Measurements from ENCODE around the gene OR8H1.

OR8H1 gene, protein sequence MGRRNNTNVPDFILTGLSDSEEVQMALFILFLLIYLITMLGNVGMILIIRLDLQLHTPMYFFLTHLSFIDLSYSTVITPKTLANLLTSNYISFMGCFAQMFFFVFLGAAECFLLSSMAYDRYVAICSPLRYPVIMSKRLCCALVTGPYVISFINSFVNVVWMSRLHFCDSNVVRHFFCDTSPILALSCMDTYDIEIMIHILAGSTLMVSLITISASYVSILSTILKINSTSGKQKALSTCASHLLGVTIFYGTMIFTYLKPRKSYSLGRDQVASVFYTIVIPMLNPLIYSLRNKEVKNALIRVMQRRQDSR

DNA sequence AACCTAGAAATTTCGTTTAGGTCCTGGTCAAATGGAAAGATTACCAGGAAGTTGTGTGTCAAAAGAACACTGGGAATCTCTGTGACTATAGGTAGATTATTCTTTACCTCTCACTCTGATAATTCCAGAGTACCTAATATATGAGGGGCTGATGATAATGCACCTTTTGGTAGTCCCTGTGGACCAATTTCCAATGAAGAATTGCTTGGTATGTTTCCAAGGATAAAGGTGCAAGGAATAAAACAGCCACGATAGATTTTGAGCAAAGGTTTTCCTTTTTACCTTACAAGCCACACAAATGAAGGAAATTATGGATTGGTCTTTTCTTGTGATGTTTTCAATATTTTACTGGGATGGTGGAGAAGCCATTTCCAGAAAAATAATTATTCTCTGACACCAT is at the start of gene OR8H1:
TSS of gene OR8H1 (minus strand) at position 101 of the 400 bp plus-strand sequence. CDS start 1,192 bp downstream, outside the sequence.
- no peak for DNase-seq

DNA sequence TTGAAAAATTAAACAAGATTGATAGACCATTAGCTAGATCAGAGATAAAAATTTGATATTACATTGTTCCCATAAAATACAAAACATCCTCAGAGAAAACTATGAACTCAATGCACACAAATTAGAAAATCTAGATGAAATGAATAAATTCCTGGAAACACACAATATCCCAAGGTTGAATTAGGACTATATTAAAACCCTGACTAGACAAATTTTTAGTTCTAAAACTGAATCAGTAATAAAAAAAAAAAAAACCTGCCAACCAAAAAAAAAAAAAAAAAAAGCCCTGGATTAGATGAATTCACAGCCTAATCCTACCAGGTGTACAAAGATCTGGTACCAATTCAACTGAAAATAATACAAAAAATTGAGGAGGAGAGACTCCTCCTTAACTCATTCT is 48.2 kb upstream of the OR8H1 start:
- no peak for DNase-seq

DNA sequence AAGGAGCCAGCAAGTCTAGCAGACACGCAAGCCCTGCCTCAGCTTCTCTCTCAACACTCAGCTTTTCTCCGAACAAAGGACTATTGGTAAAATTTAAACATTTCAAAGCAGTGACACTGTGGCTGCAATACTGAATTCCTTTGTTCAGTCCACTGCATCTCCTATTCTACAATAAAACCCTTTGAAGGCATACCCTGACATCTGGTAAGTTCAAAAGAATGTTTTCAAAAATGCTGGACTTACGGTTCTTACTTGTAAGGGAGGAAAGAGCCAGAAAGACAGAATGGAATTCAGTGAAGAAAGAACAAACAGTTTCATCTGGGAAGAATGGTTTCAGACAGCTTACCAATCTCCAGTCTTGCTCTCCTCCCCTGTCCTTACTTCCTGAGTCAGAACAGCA is 41.1 kb upstream of the OR8H1 start:
- DNase-seq, result no peak

DNA sequence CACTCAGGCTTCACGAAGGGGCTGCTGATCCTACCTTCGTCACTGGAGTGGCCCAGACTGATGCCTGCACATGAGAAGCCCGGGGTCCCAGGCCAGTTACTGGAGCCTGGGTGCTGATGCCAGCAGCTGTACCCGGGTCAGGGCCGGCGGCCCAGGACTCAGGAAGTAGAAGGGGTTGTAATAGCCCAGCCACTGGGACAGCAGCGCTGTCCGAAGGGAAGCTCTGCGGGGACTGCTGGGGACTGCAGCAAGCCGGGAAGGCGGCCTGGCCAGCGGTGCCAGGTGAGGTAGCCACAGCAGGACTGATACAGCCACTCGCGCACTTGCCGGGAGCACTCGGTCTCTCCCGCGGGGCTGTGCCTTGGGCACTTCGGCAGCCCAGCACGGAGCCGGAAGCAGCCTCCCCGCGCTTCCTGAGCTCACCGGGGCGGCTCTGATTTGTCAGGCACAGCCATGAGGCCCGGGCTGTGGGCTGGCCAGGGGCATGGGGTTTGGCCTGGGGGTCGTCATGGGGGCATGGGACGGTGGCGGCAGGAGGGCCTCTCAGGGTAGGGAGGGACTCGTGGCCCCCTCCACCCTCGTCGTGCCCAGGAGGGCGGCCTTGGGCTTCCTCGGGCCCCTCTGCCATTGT is 39.9 kb upstream of the OR8H1 start:
- DNase-seq, result no peak

DNA sequence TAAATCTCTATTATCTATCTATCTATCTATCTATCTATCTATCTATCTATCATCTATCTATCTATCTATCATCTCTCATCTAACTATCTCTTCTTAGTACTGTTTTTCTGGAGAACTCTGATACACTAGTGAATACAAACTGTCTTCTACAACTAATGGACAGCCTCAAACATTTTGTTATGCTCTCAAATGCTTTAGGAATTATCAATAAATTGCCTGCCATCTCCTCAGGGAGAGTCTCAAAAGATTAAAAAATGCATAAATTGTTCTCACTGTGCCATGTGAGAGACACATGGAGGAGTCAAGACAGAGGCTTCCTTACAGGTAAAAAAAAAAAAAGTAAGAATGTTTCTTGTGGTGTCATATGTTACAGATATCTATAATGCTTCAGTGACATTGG is 22.8 kb upstream of the OR8H1 start, which contains the start of gene OR8K3:
TSS of gene OR8K3 (plus strand) at position 301 of the 400 bp plus-strand sequence. CDS start 3,163 bp downstream, outside the sequence.
- no peak for DNase-seq

DNA sequence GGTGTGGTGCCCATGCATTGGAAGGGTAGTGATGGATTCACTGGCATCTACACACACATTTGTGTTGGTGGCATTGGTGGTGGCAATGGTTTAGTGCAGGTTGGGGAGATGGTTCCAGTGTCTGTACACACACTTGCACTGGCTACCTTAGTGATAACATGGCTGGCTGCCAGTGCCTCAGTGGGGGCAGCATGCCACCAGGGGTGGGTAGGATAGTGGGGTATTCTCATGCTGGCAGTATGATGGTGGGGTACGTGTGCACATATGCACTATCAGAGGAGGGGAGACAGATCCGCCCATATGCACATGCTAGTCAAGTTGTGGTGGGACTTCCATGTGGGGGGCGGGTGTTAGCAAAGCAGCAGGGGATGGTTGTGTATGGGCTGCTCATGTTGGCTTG is 15.8 kb upstream of the OR8H1 start:
- DNase-seq, result no peak

DNA sequence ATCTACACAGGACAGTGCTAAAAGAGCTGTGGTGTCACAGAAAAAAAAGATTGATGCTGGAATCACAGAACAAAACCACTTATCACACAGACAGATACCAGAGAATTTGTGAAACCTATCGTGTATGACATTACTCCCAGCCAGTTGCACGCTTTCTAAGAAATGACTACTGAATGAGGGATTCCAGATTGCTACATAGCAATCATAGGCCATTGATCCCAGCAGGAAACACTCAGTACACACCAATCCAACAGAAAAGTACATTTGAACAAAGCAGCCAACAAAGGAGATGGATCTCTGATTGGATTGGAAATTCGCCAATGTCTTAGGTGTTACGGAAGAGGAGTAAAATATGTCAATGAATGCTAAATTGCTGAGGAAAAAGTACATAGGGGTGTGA is 4.8 kb upstream of the OR8H1 start:
- DNase-seq, result no peak

DNA sequence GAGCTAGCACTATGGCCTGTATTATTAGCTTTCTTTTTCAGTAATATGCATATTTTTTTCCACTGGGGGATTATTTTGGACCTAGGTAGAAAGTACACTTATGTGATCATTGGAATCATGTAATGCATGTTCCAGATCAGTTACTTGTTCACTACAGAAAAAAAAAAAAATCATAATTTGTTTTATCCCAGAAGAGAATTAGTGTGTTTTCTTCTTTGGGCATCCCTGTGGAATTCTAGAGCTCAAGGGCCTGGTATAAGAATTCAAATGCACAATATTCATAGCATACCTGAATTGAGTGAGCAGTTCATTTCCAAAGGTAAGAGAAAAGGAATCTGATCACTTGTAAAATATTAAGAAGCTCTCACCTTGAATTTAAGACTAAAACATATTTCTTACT is 18.2 kb downstream of the OR8H1 start, which contains the start of gene OR5T1:
TSS of gene OR5T1 (plus strand) at position 301 of the 400 bp plus-strand sequence. CDS start 1,485 bp downstream, outside the sequence.
- no peak for DNase-seq

DNA sequence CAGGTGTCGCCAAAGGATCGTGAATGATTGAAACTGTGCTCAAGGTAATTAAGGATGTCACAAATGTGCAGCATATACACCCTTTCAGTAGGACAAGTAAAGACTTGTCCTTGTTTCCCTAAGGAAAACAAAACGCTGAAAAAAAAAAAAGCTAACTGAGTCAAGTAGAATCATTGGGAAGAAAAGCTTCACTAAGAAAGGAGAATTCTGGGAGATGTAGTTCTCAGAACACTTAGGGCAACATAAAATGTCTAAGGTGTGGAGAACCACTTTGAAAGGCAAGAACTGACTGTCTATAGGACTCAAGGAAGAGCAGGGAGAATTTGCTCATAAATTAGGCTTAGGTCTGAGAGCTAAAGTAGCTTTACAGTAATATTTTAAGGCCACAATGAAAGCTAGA is 21.0 kb downstream of the OR8H1 start:
- DNase-seq, result no peak

DNA sequence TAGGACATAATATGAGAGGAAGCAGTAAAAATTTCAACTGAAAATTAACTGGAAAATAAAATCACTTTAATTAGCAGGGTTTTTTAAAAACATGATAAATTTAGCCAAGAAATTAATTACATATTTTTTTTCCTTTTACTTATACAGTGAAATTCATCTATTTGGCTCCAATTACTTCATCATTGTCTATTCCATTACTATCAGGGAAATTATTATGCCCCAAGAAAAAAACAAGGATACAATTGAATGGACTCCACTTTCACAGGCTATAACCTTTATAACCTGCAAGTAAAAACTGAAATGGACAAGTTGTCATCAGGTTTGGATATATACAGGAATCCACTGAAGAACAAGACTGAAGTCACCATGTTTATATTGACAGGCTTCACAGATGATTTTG is 40.1 kb downstream of the OR8H1 start, which contains the start of gene OR5T3:
TSS of gene OR5T3 (plus strand) at position 301 of the 400 bp plus-strand sequence. CDS start at position 301, 0 bp downstream.
- no peak for DNase-seq
